WI38 (cell line): ENCODE data around the gene GPX4.

Source experiments
- H3K4me3 ChIP-seq: 2 replicates; pipeline ENCODE4 v1.5.1; 2011; ENCODE audit warnings: low read depth, mild to moderate bottlenecking, control low read depth, low read length
- CTCF ChIP-seq: IDR thresholded peaks from 2 replicates; pipeline ENCODE4 v1.5.1; 2012; ENCODE audit warnings: low read depth, mild to moderate bottlenecking, control low read depth, low read length

The GPX4 gene

GRCh38 chr19:1135454-1135853, 31.7 kb downstream of the GPX4 start:
- no peak overlapping the region for H3K4me3 ChIP-seq
- no peak for TF ChIP-seq CTCF

GRCh38 chr19:1136201-1136600, 32.4 kb downstream of the GPX4 start:
- TF ChIP-seq CTCF, result no peak
- no peak overlapping the region for H3K4me3 ChIP-seq

- no peak overlapping the region for H3K4me3 ChIP-seq
- no peak for TF ChIP-seq CTCF
Observed at GRCh38 chr19:1136621-1137317, 33.0 kb downstream of the GPX4 start.

- TF ChIP-seq CTCF, result no peak
Observed at GRCh38 chr19:1138121-1138520, 34.3 kb downstream of the GPX4 start.

GRCh38 chr19:1139126-1139525, 35.3 kb downstream of the GPX4 start:
- no peak overlapping the region for H3K4me3 ChIP-seq
- no peak for TF ChIP-seq CTCF

More at GRCh38 chr19:1138121-1138520, 34.3 kb downstream of the GPX4 start:
- H3K4me3 ChIP-seq, result no peak overlapping the region

- TF ChIP-seq CTCF, result no peak
- no peak overlapping the region for H3K4me3 ChIP-seq
Observed at GRCh38 chr19:1140272-1141027, 36.7 kb downstream of the GPX4 start.

GRCh38 chr19:1141944-1142343, 38.1 kb downstream of the GPX4 start:
- no peak overlapping the region for H3K4me3 ChIP-seq
- TF ChIP-seq CTCF, result no peak
